GM18508 (cell line): ENCODE results near the gene CX3CL1.

Experiments used
- ATAC-seq: cut with Tn5 transposase; IDR thresholded peaks from one replicate; pipeline ENCODE4 v1.9.1; 2021; ENCODE audit warnings: moderate number of reproducible peaks; ENCODE audit not compliant: insufficient read depth, unreplicated experiment

CX3CL1 gene

DNA sequence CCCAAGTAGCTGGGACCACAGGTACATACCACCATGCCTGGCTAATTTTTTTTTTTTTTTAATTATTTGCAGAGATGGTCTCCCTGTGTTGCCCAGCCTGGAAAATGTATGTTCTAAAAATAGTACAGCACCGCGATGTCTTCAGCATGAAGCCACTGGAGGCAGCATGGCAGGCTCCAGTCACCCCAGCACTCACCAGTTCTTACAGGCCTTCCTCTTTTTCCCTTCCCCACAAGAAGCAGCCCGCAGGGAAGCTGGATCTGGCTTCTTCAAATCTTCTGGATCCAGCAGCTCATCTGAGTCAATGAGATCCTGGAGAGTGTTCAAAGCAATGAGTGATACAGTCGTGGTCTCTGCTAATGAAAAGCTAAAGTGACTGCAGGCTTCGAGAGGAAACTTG, 58.7 kb downstream of the CX3CL1 start:
- ATAC-seq = no peak

DNA sequence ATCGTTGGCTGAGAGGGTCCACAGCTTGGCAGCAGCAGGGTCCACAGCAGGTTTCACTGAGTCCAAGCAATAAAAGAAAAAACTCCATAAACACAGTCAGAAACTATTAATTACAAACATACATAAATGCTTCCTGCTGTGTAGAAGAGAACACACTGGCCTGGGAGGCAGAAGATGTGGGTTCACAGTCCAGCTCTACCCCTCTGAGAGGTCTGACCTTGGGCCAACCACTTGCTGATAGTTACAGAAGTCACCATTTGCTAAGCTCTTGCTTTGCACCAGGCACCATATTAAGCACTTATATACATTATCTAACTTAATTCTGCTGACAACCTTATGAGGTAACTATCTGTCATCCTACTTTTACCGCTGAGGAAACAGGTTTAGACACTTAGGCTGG, 60.2 kb downstream of the CX3CL1 start:
- ATAC-seq = no peak

DNA sequence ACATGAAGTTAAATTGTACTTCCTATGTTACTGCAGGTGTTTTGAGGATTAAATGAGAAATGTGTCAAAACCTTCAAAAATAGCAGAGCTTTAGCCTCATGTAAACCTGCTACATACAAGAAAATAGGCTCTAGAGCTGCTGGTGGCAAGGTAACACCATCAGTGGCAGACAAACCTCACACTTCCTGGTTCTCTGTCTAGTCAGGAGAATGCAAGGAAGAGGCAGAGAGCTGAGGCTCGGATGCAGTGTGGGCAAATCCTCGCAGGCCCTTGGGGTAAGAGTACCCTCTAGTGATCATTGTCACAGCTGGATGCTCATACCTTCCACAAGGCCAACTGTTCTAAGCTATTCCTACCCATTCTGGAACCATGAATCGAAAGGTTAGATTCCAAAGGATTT, 60.7 kb downstream of the CX3CL1 start:
- ATAC-seq = no peak

DNA sequence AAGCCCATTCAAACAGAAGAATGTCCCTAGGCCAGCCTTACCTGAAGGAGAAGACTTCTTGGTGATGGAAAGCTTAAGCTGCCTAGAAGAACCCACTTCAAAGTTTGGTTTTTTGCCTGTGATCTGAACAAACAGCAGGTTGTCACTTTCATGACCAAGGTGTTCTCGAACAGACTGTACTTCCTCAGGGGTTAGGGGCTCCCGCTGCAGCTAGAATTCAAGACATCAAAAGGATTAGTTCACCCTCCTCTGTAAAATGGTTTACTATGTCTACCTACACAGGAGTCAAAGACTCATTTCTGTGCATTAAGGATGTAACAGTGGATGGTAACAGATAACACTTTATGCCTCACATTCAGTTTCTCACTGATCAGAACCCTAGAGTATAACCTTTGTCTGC, 61.7 kb downstream of the CX3CL1 start:
- ATAC-seq = no peak
